Vagina (tissue), 2 donors: ENCODE results near the gene PSMD3. TPM values are rescaled to one million over a fixed set of nuclear protein-coding genes. Genes with fewer than 3 reads are reported as not detected.

Experiments
- DNase-seq, 2 donors: peaks; one replicate each; pipeline ENCODE4 v3.0.0-alpha.2; 2017; ENCODE audit errors: extremely low spot score in 2 of 2
- H3K27ac ChIP-seq: fragments of 200-600 bp; sonication (generic); one replicate; pipeline ENCODE4 v1.5.1; 2019
- H3K27me3 ChIP-seq: fragments of 200-600 bp; sonication (generic); one replicate; pipeline ENCODE4 v1.5.1; 2019
- H3K36me3 ChIP-seq, 2 donors: fragments of 200-600 bp; sonication (generic); one replicate each; pipeline ENCODE4 v1.5.1; 2017 to 2019
- H3K4me1 ChIP-seq: fragments of 200-600 bp; sonication (generic); one replicate; pipeline ENCODE4 v1.5.1; 2019
- H3K4me3 ChIP-seq, 2 donors: fragments of 200-600 bp; sonication (generic); 1 replicate in 1 of 2; 2 replicates in 1 of 2; pipeline ENCODE4 v1.5.1; 2016 to 2019
- H3K9me3 ChIP-seq: fragments of 200-600 bp; sonication (generic); one replicate; pipeline ENCODE4 v1.5.1; 2019
- POLR2A ChIP-seq, 2 donors: fragments of 450-650 bp; IDR thresholded peaks; one replicate each; pipeline ENCODE4 v1.6.1; 2017; ENCODE audit warnings: antibody characterized with exemption in 2 of 2, mild to moderate bottlenecking in 2 of 2, moderate library complexity in 2 of 2
- POLR2AphosphoS5 ChIP-seq, 2 donors: sonication (generic); formaldehyde crosslinking; IDR thresholded peaks; one replicate each; pipeline ENCODE4 v1.9.0; 2017; ENCODE audit warnings: antibody characterized with exemption in 2 of 2, mild to moderate bottlenecking in 2 of 2, low read depth in 1 of 2; ENCODE audit not compliant: insufficient read depth in 1 of 2
- intact Hi-C: fragments of 100-400 bp; cut with DNase I; formaldehyde crosslinking; loops from one replicate; pipeline ENCODE4 v1.15.1; 2023
- total RNA-seq: library from RNA; depleted of rRNA; stranded (reverse); fragments of >200 nt; gene quantifications from one replicate; pipeline ENCODE4 v1.2.3, GENCODE V29; 2016
- TF ChIP-seq, protein P1 (sequence below), 3 experiments: fragments of 450-650 bp in 2 of 3; fragments of 200-600 bp in 1 of 3; sonication (generic) in 1 of 3; IDR thresholded peaks; one replicate each; pipeline ENCODE4 v1.5.1; 2017 to 2019; ENCODE audit warnings: antibody characterized with exemption in 3 of 3, mild to moderate bottlenecking in 2 of 3, moderate library complexity in 2 of 3

PSMD3 gene
- total RNA-seq, 1 donor from 2014 or later, result 95.0 TPM

DNA sequence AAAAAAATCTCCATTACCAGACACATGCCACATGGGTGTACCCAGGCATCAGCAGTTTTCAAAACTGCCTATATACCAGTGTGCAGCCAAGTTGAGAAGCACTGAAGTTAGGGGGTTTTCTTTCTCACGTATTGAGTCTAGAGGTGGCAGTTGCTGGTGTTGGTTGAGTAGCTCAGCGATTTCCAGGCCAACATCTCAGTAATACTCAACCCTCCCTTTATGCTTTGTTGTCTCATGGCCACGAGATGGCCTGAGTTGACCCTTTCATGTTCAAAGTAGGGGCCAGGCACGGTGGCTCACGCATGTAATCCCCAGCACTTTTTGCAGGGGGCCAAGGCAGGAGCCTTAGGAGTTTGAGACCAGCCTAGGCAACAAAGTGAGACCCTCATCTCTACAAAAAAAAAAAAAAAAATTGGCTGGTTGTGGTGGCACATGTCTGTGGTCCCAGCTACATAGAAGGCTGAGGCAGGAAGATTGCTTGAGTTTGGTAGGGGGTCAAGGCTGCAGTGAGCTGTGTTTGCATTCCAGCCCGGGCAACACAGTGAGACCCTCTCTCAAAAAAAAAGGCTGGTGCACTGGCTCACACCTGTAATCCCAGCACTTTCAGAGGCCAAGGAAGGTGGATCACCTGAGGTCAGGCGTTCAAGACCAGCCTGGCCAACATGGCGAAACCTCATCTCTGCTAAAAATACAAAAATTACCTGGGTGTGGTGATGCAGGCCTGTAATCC lies 42.3 kb upstream of the PSMD3 start:
- no peaks in the 10 kb centered on the region for H3K9me3 ChIP-seq
- no peak overlapping the region for H3K4me3 ChIP-seq
- H3K36me3 ChIP-seq, result no peaks in the 10 kb centered on the region
- no peaks in the 10 kb centered on the region for H3K27me3 ChIP-seq
- H3K27ac ChIP-seq, result no peak overlapping the region
- no peak for DNase-seq
- no peaks in the 10 kb centered on the region for H3K4me1 ChIP-seq
- TF ChIP-seq, protein P1, sequence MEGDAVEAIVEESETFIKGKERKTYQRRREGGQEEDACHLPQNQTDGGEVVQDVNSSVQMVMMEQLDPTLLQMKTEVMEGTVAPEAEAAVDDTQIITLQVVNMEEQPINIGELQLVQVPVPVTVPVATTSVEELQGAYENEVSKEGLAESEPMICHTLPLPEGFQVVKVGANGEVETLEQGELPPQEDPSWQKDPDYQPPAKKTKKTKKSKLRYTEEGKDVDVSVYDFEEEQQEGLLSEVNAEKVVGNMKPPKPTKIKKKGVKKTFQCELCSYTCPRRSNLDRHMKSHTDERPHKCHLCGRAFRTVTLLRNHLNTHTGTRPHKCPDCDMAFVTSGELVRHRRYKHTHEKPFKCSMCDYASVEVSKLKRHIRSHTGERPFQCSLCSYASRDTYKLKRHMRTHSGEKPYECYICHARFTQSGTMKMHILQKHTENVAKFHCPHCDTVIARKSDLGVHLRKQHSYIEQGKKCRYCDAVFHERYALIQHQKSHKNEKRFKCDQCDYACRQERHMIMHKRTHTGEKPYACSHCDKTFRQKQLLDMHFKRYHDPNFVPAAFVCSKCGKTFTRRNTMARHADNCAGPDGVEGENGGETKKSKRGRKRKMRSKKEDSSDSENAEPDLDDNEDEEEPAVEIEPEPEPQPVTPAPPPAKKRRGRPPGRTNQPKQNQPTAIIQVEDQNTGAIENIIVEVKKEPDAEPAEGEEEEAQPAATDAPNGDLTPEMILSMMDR (IDR thresholded peaks at IDR 0.05), result no peak
- TF ChIP-seq POLR2A (IDR thresholded peaks at IDR 0.05), result no peak
- TF ChIP-seq POLR2AphosphoS5 (IDR thresholded peaks at IDR 0.05; ENCODE audit: insufficient read depth in 1 of 2, low read depth in 1 of 2), result no peak
- intact Hi-C loops, result no loop called here

DNA sequence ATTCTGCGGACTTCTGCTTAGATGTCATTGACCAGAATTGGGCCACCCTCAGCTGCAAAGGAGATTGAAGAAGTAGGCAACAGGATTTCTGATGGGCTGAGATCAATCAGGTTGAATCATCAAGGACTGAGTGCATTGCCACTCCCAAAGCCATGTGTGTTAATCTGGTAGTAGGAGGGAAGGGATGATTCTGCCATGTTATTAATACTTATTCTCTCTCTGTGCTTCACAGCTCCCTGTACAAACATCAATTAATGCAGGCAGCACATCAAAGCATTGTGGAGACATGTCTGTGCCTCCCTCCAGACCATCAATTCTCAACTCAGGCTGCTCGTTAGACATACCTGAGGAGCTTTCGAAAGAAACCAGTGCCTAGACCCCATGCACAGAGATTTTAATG lies 41.5 kb upstream of the PSMD3 start:
- DNase-seq, result no peak
- no peaks in the 10 kb centered on the region for H3K27me3 ChIP-seq
- H3K27ac ChIP-seq, result no peak overlapping the region
- no peak for TF ChIP-seq POLR2AphosphoS5 (IDR thresholded peaks at IDR 0.05; ENCODE audit: insufficient read depth in 1 of 2, low read depth in 1 of 2)
- no peak for TF ChIP-seq POLR2A (IDR thresholded peaks at IDR 0.05)
- TF ChIP-seq, protein P1 (IDR thresholded peaks at IDR 0.05), result no peak
- no peaks in the 10 kb centered on the region for H3K4me1 ChIP-seq
- no peak overlapping the region for H3K4me3 ChIP-seq
- no peaks in the 10 kb centered on the region for H3K9me3 ChIP-seq
- H3K36me3 ChIP-seq, result no peaks in the 10 kb centered on the region
- intact Hi-C loops, result no loop called here

DNA sequence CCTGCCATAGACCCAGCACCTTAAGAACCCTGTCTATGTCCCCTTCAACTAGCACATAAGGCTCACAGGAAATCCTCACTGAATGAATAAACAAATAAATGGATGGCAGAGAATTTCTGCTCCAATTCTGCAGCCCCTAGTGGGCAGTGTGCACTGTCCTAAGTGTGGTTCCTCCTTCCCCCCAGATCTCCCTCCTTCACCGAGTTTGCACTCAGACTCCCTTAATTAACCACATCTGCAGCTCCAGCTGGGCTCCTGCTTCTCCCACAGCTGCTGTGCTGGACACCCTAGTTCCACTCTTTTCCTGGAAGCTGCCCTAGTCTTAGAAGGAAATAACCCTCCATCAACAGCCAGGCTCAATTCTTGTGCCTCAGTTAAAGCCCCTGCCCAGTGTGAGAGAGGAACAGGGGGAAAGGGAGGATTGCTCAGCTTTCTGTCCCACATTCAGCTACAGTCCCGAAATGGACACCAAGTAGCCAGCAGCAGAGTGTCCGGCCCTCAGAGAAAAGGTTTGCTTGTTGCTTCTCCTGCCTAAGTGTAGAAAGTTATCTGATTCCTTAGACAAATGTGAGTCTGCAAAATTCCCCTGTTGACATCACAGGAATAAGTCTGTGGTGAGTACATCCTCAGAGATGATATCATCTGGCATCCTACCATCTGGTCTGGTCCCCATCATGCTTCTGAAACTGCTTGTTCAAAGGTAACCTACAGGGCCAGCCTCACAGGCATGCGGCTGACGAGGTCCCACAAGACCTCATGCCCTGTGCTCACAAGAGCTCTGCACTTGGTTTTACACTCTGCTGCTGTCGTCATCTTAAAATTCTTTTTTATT lies 40.8 kb upstream of the PSMD3 start:
- intact Hi-C loops, result no loop called here
- Histone ChIP-seq H3K4me1 (no peaks in the 10 kb centered on the region), H3K27me3 (no peaks in the 10 kb centered on the region), H3K36me3 (no peaks in the 10 kb centered on the region), H3K4me3 (no peak overlapping the region), H3K27ac (peak overlapping the region; percentile 31), H3K9me3 (no peaks in the 10 kb centered on the region)
- no peak for DNase-seq
- TF ChIP-seq POLR2A (IDR thresholded peaks at IDR 0.05) (no peak), POLR2AphosphoS5 (IDR thresholded peaks at IDR 0.05; ENCODE audit: insufficient read depth in 1 of 2, low read depth in 1 of 2) (no peak)
- TF ChIP-seq, protein P1 (IDR thresholded peaks at IDR 0.05), result no peak

DNA sequence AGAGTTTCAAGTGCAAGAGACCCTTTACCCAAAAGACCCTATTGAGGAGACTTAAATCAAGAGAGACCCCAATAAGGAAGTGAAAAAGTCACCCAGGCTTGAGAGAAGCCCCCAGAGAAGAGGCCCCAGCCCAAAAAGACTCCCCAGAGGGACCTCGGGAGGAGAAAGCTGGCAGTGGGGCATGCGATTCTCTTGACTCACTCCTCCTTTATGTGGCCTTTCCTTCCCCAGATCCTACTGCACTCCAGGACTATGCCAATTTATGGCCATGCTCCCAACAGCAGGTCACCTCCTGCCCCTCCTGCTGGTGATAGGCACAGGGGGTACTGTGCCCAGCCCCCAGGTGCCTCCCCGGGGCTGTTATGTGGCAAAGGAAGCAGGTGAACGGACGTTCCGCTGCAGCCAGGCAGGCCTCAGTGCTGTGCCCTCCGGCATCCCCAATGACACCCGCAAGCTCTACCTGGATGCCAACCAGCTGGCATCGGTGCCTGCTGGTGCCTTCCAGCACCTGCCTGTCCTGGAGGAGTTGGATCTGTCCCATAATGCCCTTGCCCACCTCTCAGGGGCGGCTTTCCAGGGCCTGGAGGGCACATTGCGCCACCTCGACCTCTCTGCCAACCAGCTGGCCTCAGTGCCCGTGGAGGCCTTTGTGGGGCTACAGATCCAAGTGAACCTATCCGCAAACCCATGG lies 36.8 kb upstream of the PSMD3 start:
- no peak overlapping the region for H3K27ac ChIP-seq
- intact Hi-C loops, result no loop called here

DNA sequence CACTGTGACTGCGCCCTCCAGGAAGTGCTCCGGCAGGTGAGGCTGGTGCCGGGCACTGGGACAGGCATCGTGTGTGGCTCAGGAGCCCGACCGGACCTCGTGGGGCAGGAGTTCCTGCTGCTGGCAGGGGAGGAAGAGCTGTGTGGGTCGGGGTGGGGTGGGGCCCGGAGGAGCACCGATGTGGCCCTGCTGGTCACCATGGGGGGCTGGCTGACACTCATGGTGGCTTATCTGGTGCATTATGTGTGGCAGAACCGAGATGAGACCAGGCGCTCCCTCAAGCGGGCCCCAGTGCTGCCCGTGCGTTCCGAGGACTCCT lies 36.3 kb upstream of the PSMD3 start:
- Histone ChIP-seq H3K4me1 (no peaks in the 10 kb centered on the region), H3K4me3 (no peak overlapping the region), H3K27ac (no peak overlapping the region), H3K27me3 (no peaks in the 10 kb centered on the region), H3K9me3 (no peaks in the 10 kb centered on the region), H3K36me3 (no peaks in the 10 kb centered on the region)
- no peak for DNase-seq
- intact Hi-C loops, result no loop called here
- TF ChIP-seq, protein P1 (IDR thresholded peaks at IDR 0.05), result no peak
- no peak for TF ChIP-seq POLR2A (IDR thresholded peaks at IDR 0.05)
- TF ChIP-seq POLR2AphosphoS5 (IDR thresholded peaks at IDR 0.05; ENCODE audit: insufficient read depth in 1 of 2, low read depth in 1 of 2), result no peak

More for the DNA sequence above, 36.8 kb upstream of the PSMD3 start:
- no peak for DNase-seq
- Histone ChIP-seq H3K4me1 (no peaks in the 10 kb centered on the region), H3K4me3 (no peak overlapping the region), H3K9me3 (no peaks in the 10 kb centered on the region), H3K27me3 (no peaks in the 10 kb centered on the region), H3K36me3 (no peaks in the 10 kb centered on the region)
- TF ChIP-seq POLR2AphosphoS5 (IDR thresholded peaks at IDR 0.05; ENCODE audit: insufficient read depth in 1 of 2, low read depth in 1 of 2), result no peak
